H1 (cell line): ENCODE results near the gene ZBTB40. TPM values are rescaled to one million over a fixed set of nuclear protein-coding genes. Genes with fewer than 3 reads are reported as not detected.
A peak's percentile ranks its signal among the peaks of the same experiment; 100 is the strongest.

Experiments used
- CTCF ChIA-PET: fragments of 300-600 bp; sonication (Branson Sonifier 250); formaldehyde crosslinking; loops from one replicate; lab custom pipeline; 2021; ENCODE audit not compliant: partially characterized antibody; lab: Charles Lee
- POLR2A ChIA-PET: fragments of 300-600 bp; sonication (Branson Sonifier 250); formaldehyde crosslinking; loops from one replicate; lab custom pipeline; 2021; ENCODE audit warnings: inconsistent platforms; ENCODE audit not compliant: partially characterized antibody; lab: Charles Lee
- DNase-seq, 2 experiments: peaks; one replicate each; pipeline versions ENCODE4 v3.0.0 to v3.0.0-alpha.2; 2010 to 2022; ENCODE audit warnings: low spot score in 2 of 2, low read depth in 1 of 2, mixed read lengths in 1 of 2
- FAIRE-seq: peaks from 2 replicates; lab custom pipeline; 2011; peaks lifted over from hg19 to GRCh38; lab: Jason Lieb, UNC
- H2AFZ ChIP-seq: 2 replicates; pipeline ENCODE4 v1.8.1; 2012; ENCODE audit warnings: low read length, inconsistent platforms
- H2AK5ac ChIP-seq: 2 replicates; pipeline ENCODE4 v1.6.1; 2013; ENCODE audit warnings: low read depth, low read length
- H2BK120ac ChIP-seq: replicated peaks from 2 replicates; pipeline ENCODE3; 2013; ENCODE audit warnings: low read depth, low read length, inconsistent platforms
- H2BK12ac ChIP-seq: 2 replicates; pipeline ENCODE4 v1.6.1; 2013; ENCODE audit warnings: low read depth, low read length
- H2BK15ac ChIP-seq: 2 replicates; pipeline ENCODE4 v1.6.1; 2013; ENCODE audit warnings: low read length
- H2BK20ac ChIP-seq: 2 replicates; pipeline ENCODE4 v1.6.1; 2013; ENCODE audit warnings: low read length
- H2BK5ac ChIP-seq: 2 replicates; pipeline ENCODE4 v1.6.1; 2013; ENCODE audit warnings: low read depth, low read length
- H3K14ac ChIP-seq: 2 replicates; pipeline ENCODE4 v1.6.1; 2013; ENCODE audit warnings: inconsistent platforms; ENCODE audit not compliant: insufficient read length
- H3K18ac ChIP-seq: 2 replicates; pipeline ENCODE4 v1.6.1; 2013; ENCODE audit warnings: low read length; ENCODE audit errors: extremely low read depth
- H3K23ac ChIP-seq: 2 replicates; pipeline ENCODE4 v1.6.1; 2013; ENCODE audit warnings: inconsistent platforms; ENCODE audit not compliant: insufficient read length
- H3K23me2 ChIP-seq: 2 replicates; pipeline ENCODE4 v1.6.1; 2013; ENCODE audit warnings: low read depth, low read length
- H3K27ac ChIP-seq: 2 replicates; pipeline ENCODE4 v1.6.1; 2011; ENCODE audit warnings: low read depth, low read length, inconsistent platforms
- H3K27me3 ChIP-seq, 4 experiments: replicated peaks in 1 of 4; 1 replicate in 1 of 4; 2 replicates in 3 of 4; pipeline versions ENCODE4 v1.6.1 to v1.8.1; 2011 to 2013; ENCODE audit warnings: low read length in 3 of 4, mild to moderate bottlenecking in 3 of 4, inconsistent platforms in 2 of 4, mixed read lengths in 2 of 4, moderate library complexity in 1 of 4; ENCODE audit not compliant: control insufficient read depth in 3 of 4, insufficient read depth in 3 of 4; ENCODE audit errors: extremely low read depth in 1 of 4
- H3K36me3 ChIP-seq, 4 experiments: 2 replicates each; pipeline versions ENCODE4 v1.6.1 to v1.8.1; 2011 to 2013; ENCODE audit warnings: mild to moderate bottlenecking in 4 of 4, low read length in 3 of 4, moderate library complexity in 2 of 4, control low read depth in 1 of 4, inconsistent platforms in 1 of 4; ENCODE audit not compliant: insufficient read depth in 4 of 4, control insufficient read depth in 2 of 4
- H3K4ac ChIP-seq: replicated peaks from 2 replicates; pipeline ENCODE3; 2013; ENCODE audit warnings: low read length, low read depth, mixed read lengths, inconsistent platforms; ENCODE audit not compliant: insufficient read length
- H3K4me1 ChIP-seq, 4 experiments: replicated peaks in 1 of 4; 1 replicate in 1 of 4; 2 replicates in 3 of 4; pipeline versions ENCODE4 v1.6.1 to v1.8.1; 2011 to 2013; ENCODE audit warnings: low read length in 3 of 4, inconsistent platforms in 2 of 4, mixed read lengths in 1 of 4; ENCODE audit not compliant: insufficient read depth in 4 of 4, control insufficient read depth in 3 of 4
- H3K4me2 ChIP-seq, 2 experiments: 2 replicates each; pipeline versions ENCODE4 v1.6.1 to v1.8.1; 2011 to 2013; ENCODE audit warnings: low read depth in 2 of 2, low read length in 2 of 2, control low read depth in 1 of 2, inconsistent platforms in 1 of 2, mild to moderate bottlenecking in 1 of 2; ENCODE audit not compliant: insufficient read depth in 1 of 2
- H3K4me3 ChIP-seq, 4 experiments: fragments of 200-600, 300-600 bp in 1 of 4; sonication (generic), shearing (Covaris generic), sonication (Bioruptor Twin) in 1 of 4; 2 replicates each; pipeline versions ENCODE4 v1.5.1 to v1.8.1; 2011 to 2016; ENCODE audit warnings: low read length in 4 of 4, low read depth in 3 of 4, control low read depth in 2 of 4, inconsistent platforms in 2 of 4, mild to moderate bottlenecking in 2 of 4, mixed read lengths in 1 of 4, moderate library complexity in 1 of 4; ENCODE audit not compliant: insufficient read depth in 2 of 4; ENCODE audit errors: extremely low read depth in 1 of 4
- H3K56ac ChIP-seq: replicated peaks from 2 replicates; pipeline ENCODE3; 2013; ENCODE audit warnings: low read depth, mild to moderate bottlenecking, mixed read lengths, low read length, inconsistent platforms; ENCODE audit not compliant: insufficient read length
- H3K79me1 ChIP-seq: 2 replicates; pipeline ENCODE4 v1.6.1; 2013; ENCODE audit warnings: low read depth, low read length, control low read depth
- H3K79me2 ChIP-seq, 2 experiments: 2 replicates each; pipeline versions ENCODE4 v1.6.1 to v1.8.1; 2012 to 2013; ENCODE audit warnings: low read length in 2 of 2, mild to moderate bottlenecking in 2 of 2, inconsistent platforms in 1 of 2; ENCODE audit not compliant: insufficient read depth in 2 of 2, control insufficient read depth in 1 of 2
- H3K9ac ChIP-seq, 4 experiments: replicated peaks in 1 of 4; 1 replicate in 1 of 4; 2 replicates in 3 of 4; pipeline versions ENCODE4 v1.6.1 to v1.8.1; 2011 to 2013; ENCODE audit warnings: low read depth in 3 of 4, low read length in 3 of 4, control low read depth in 2 of 4, mild to moderate bottlenecking in 2 of 4, moderate library complexity in 2 of 4, inconsistent platforms in 1 of 4; ENCODE audit errors: extremely low read depth in 1 of 4
- H3K9me3 ChIP-seq, 2 experiments: 2 replicates each; pipeline versions ENCODE4 v1.6.1 to v1.8.1; 2012 to 2013; ENCODE audit warnings: mild to moderate bottlenecking in 2 of 2, moderate library complexity in 2 of 2, control low read depth in 1 of 2, inconsistent platforms in 1 of 2, low read depth in 1 of 2, low read length in 1 of 2, mixed read lengths in 1 of 2; ENCODE audit not compliant: insufficient read depth in 2 of 2
- H4K20me1 ChIP-seq, 2 experiments: replicated peaks in 1 of 2; 2 replicates each; pipeline versions ENCODE3 to v1.8.1; 2011 to 2013; ENCODE audit warnings: inconsistent platforms in 2 of 2, low read length in 2 of 2, mild to moderate bottlenecking in 1 of 2; ENCODE audit not compliant: insufficient read depth in 2 of 2, control insufficient read depth in 1 of 2
- H4K5ac ChIP-seq: 2 replicates; pipeline ENCODE4 v1.6.1; 2013; ENCODE audit warnings: low read length, low read depth, mixed read lengths, inconsistent platforms; ENCODE audit not compliant: insufficient read length
- H4K8ac ChIP-seq: 2 replicates; pipeline ENCODE4 v1.8.0; 2013; ENCODE audit warnings: mild to moderate bottlenecking, moderate library complexity, low read length, inconsistent platforms; ENCODE audit not compliant: insufficient read depth; ENCODE audit errors: extremely low read depth
- H4K91ac ChIP-seq: replicated peaks from 2 replicates; pipeline ENCODE3; 2013; ENCODE audit warnings: low read length, mixed read lengths, inconsistent platforms; ENCODE audit not compliant: insufficient read length
- ASH2L ChIP-seq: fragments of 200-600, 300-600 bp; sonication (generic); IDR thresholded peaks from one replicate; pipeline ENCODE4 v1.7.1; 2017; ENCODE audit warnings: low read length
- BRCA1 ChIP-seq: IDR thresholded peaks from 2 replicates; pipeline ENCODE4 v1.6.1; 2012; ENCODE audit warnings: low read depth, low read length, improper control_type of control experiment
- CHD2 ChIP-seq: IDR thresholded peaks from 2 replicates; pipeline ENCODE4 v1.6.1; 2012; ENCODE audit warnings: low read length, improper control_type of control experiment
- GABPA ChIP-seq: IDR thresholded peaks from 2 replicates; pipeline ENCODE4 v1.6.1; 2011; ENCODE audit warnings: mild to moderate bottlenecking, low read length, moderate library complexity, borderline replicate concordance; ENCODE audit not compliant: insufficient read depth
- HDAC2 ChIP-seq, 2 experiments: fragments of 300-600 bp in 1 of 2; sonication (generic) in 1 of 2; IDR thresholded peaks; 2 replicates each; pipeline ENCODE4 v1.6.1; 2011 to 2012; ENCODE audit warnings: low read depth in 2 of 2, low read length in 2 of 2, mild to moderate bottlenecking in 2 of 2, moderate library complexity in 2 of 2, borderline replicate concordance in 1 of 2, inconsistent platforms in 1 of 2
- RAD21 ChIP-seq, 2 experiments: IDR thresholded peaks in 1 of 2; conservative IDR thresholded peaks in 1 of 2; 2 replicates each; pipeline ENCODE4 v1.6.1; 2011; ENCODE audit warnings: low read depth in 2 of 2, low read length in 2 of 2, improper control_type of control experiment in 1 of 2, inconsistent platforms in 1 of 2, mild to moderate bottlenecking in 1 of 2, moderate library complexity in 1 of 2
- SAP30 ChIP-seq: fragments of 300-600 bp; sonication (generic); IDR thresholded peaks from 2 replicates; pipeline ENCODE4 v1.7.1; 2012; ENCODE audit warnings: low read length, moderate library complexity, mild to moderate bottlenecking, inconsistent platforms; ENCODE audit not compliant: insufficient read depth, insufficient replicate concordance
- SIRT6 ChIP-seq: IDR thresholded peaks from one replicate; pipeline ENCODE4 v1.7.1; 2012; ENCODE audit warnings: low read length, inconsistent platforms
- WGBS, 2 experiments: shearing (Covaris generic) in 1 of 2; methylation state at CpG; one replicate each; pipeline versions ENCODE4 v1.1.6 to v1.1.7; 2013 to 2015; ENCODE audit warnings: low lambda C conversion rate in 2 of 2, mixed read lengths in 2 of 2, inconsistent platforms in 1 of 2, low coverage in 1 of 2, missing lambda C conversion rate in 1 of 2; ENCODE audit not compliant: insufficient replicate concordance in 2 of 2, insufficient coverage in 1 of 2, insufficient read length in 1 of 2; ENCODE audit errors: extremely low coverage in 1 of 2, missing lambda C conversion rate in 1 of 2; 5-methylcytosine and 5-hydroxymethylcytosine counted together
- polyA plus RNA-seq, 7 experiments: library from polyadenylated mRNA; depleted of rRNA in 3 of 7; stranded (reverse) in 5 of 7; unstranded in 2 of 7; fragments of >200 nt in 5 of 7; fragments of 200-250 nt in 2 of 7; gene quantifications; 1 replicate in 5 of 7; 2 replicates in 1 of 7; 4 replicates in 1 of 7; pipeline versions ENCODE4 v1.2.1 to v1.2.3, GENCODE V29; 2011 to 2013; ENCODE audit warnings: missing spikeins in 2 of 7, mixed read lengths in 2 of 7
- total RNA-seq: library from RNA; stranded (reverse); fragmentation: NEBNext Ultra II Directional; extraction: Animal tissue kit (Norgen Biotek cat#: 25700); gene quantifications from 2 replicates; pipeline ENCODE4 v1.2.1, GENCODE V29; 2021

Gene ZBTB40
- total and polyA plus RNA-seq, 2 of the 8 experiments (the other 6 are each of a cell fraction or from before 2014, with no cell fraction given) = 3.1 to 19.3 TPM

- Histone ChIP-seq H4K91ac (no peak overlapping the region), H3K9ac (no peak overlapping the region), H3K4me1 (peaks cover 0 to 13% (median 6%) of the 10 kb centered on the region in 4 experiments), H3K56ac (no peak overlapping the region), H4K20me1 (no peaks in the 10 kb centered on the region), H3K23me2 (peaks cover 6% of the 10 kb centered on the region), H2AK5ac (no peak overlapping the region), H3K79me1 (no peaks in the 10 kb centered on the region), H3K9me3 (no peaks in the 10 kb centered on the region; a peak in 1 of 4 replicates), H3K4ac (no peak overlapping the region), H2BK120ac (no peak overlapping the region), H3K4me2 (no peak overlapping the region), H3K14ac (no peak overlapping the region), H2BK20ac (0 out of 2 replicates have a peak overlapping the region, but pooled peaks have one; percentile 35), H4K8ac (no peak overlapping the region), H3K36me3 (no peaks in the 10 kb centered on the region), H2BK5ac (no peak overlapping the region; the same call in 1 of the 2 replicates), H2BK15ac (no peak overlapping the region), H2BK12ac (no peak overlapping the region), H2AFZ (peak overlapping the region; percentile 14; the same call in 1 of the 2 replicates), H3K27me3 (no peaks in the 10 kb centered on the region), H3K4me3 (no peak overlapping the region), H4K5ac (no peak overlapping the region), H3K23ac (no peak overlapping the region), H3K79me2 (peaks cover 0 to 4% of the 10 kb centered on the region in 2 experiments; a peak in 1 of 4 replicates), H3K27ac (no peak overlapping the region), H3K18ac (no peak overlapping the region)
- DNase-seq (no peak), FAIRE-seq (no peak)
- ChIA-PET POLR2A (no interaction called here), CTCF (interaction anchor here (1.1 to 1.3 kb wide), 2 partner anchors 39 to 52 kb away, joined by 4 to 5 read pairs; no protein-coding TSS in a partner anchor)
- 86% methylated on average over 6 of the region's 6 CpGs; no CpG with 5 or more reads in 1 of the 2 experiments for WGBS, 2 experiments
- TF ChIP-seq HDAC2 (IDR thresholded peaks at IDR 0.05; ENCODE audit: borderline replicate concordance in 1 of 2, low read depth in 2 of 2, low read length in 2 of 2) (no peak), BRCA1 (no peak), CHD2 (no peak), ASH2L (no peak), RAD21 (IDR thresholded peaks at IDR 0.05 in 1 of 2, conservative IDR thresholded peaks at IDR 0.05 in 1 of 2; ENCODE audit: low read depth in 2 of 2, low read length in 2 of 2) (no peak), GABPA (no peak), SIRT6 (no peak), SAP30 (no peak)
These were observed 4.0 kb upstream of the ZBTB40 start for GRCh38 chr1:22447621-22448111.
